Superior temporal gyrus (tissue), 1 donor: ENCODE measurements around the gene P2RY2.
"Not testable (repeated sequence)": the region's sequence is repeated elsewhere in the genome, so short reads cannot be mapped to it uniquely, and the experiment has no call there.

Source experiments
- DNase-seq: peaks from one replicate; pipeline ENCODE4 v3.0.0-alpha.2; 2016; ENCODE audit errors: extremely low spot score

Gene P2RY2

DNA sequence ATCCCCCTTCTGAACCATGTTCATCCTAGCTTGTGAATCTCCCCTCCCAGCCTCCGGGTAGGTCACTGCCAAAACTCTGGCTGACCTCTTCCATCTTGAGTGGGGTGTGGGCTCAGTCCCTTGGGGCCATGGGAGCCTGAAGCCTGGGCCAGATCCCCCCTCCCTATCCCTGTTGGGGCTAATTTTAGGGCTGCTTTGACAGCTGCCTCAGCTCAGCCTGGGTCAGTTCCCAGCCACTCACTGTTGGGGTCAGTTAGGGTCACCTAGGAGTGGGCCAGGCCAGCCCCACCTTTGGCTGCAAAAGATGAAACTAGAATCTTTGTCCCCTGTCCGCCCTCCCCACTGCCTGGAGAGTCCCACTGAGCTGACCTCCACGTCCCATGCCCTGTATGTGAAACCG is 29.8 kb upstream of the P2RY2 start:
- no peak for DNase-seq

DNA sequence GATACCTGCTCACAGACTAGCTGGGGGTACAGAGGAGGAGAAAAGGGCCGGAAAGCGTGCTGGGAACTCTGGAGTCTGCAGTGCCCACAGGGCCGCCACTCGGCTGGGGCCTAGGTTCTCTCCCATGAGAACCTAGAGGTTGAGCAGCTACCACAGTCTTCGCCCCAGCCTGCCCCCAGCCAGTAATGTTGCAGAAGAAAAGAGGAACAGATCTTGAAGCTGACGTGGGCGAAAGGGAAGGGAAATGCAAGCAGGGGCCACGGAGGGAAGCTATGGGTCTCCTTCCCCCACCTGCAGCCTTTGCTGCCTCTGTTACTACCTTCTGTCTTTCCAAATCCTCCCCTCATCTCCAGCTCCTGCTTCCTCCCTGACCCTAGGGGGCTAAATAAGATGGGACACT is 28.8 kb upstream of the P2RY2 start:
- DNase-seq, result no peak

DNA sequence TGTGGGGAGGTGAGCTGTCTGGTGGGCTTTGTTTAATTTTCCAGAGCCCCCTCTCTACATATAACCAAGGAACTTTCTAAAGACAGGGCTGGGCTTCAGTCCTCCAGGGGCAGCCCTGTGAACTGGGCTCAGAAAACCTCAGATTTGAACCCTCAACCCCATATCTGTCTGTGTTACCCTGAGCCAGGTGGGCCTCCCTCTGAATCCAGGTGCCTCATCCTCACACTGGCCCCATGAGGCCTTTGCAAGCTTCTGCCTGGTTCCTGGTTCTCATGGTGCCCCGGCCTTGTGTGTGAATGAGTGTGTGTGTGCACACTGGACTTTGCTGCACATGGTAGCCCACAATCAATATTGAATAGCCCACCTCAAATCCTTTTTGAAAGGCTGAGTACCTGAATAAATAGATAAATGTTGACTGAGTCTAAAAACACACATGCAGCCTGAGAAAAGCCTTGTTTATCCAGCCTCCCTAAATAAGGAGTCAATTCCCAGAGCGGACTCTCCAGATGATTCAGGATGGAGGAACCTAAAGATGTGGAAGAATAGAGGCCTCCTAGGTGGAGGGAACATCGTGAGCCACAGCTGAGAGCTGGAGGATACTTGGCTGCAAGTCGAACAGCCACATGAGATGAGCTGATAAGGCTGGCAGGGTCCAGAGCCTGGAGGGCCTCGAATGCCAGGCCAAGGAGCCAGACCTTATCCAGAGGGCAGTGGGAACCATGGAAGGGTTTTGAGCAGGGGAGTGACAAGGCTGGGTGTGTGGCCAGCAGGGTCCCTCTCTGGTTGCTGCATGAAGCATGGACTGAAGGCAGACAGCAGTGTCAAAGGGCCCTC is 28.1 kb upstream of the P2RY2 start:
- no peak for DNase-seq

- no peak for DNase-seq
These were observed 27.6 kb upstream of the P2RY2 start for GRCh38 chr11:73190557-73190885.

GRCh38 chr11:73191151-73191550 is 26.9 kb upstream of the P2RY2 start:
- DNase-seq, result no peak

DNA sequence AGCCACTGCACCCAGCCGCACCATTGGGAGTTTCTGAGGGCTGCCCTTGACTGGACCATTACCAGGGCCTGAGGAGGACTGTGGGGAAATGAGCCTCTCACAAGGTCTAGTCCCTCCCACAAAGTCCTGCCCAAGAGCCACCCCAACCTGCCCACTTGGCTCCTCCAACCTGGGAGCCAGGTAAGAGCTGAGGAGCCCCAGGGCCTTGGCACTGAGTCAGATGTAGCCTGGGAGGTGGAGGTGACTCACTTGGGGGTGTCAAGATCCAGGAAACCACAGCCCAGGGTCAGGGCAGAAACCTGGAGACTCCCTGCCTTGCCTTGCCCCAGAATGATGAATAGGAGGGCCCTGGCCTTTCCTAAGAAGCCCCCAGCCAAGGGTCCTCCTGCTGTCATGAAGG is 25.8 kb upstream of the P2RY2 start:
- DNase-seq, result no peak

DNA sequence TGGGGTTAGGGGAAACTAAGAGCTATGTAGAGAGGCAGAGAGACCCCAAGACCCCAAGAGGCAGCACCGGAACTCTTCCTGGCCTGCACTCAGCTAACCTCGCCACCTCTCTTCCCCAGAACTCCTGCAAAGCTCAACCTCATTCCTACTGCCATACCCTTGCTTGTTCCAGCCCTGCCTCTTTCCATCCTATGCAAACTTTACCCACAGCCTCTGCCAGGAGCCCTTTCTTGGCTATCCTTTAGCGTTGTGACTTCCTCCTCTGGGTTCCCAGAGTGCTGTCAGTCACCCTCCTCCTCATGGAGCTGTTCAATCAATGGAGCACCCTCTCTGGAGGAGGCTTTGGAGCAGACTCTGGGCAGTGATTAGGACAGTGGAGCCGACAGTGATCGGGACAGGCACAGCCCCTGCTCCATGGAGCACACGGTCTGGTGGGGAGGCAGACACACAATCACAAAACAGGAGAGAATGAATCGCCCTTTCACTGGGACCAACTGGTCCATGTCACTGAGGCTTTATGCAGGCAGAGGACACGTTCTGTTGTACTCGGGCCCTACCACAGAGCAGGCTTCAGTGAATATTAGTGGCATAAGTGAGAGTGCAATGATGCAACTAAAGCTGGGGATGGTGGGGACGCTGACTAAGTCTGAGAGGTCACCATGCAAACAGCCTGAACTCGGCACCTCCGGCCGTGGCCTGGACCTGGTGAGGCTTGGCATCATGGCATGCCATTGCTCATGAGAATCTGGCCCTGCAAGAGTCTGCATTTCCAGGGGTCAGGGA is 24.6 kb upstream of the P2RY2 start:
- DNase-seq, result no peak

GRCh38 chr11:73194034-73194507 is 24.0 kb upstream of the P2RY2 start:
- no peak for DNase-seq

DNA sequence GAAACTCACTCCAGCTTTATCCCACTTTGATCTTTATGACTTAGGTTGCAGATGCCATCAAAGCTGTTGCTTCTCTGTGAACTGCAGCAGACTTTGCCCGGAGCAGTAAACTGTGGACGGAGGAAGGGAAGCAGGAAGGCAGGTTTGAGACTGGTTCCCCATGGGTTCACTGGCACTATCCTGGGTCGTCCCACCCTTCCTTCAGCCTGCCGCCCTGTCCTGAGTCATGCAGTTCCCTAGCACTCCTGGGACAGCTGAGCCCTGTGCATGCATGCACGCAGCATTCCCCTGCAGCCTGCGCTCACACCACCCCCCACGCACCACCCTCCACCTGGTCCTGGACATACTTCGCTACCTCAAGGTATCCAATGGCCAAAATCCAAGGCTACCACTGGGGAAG is 23.5 kb upstream of the P2RY2 start:
- DNase-seq, result no peak

GRCh38 chr11:73195191-73196007 is 22.7 kb upstream of the P2RY2 start:
- no peak for DNase-seq

GRCh38 chr11:73196576-73196975 is 21.5 kb upstream of the P2RY2 start:
- no peak for DNase-seq

GRCh38 chr11:73197348-73197747 is 20.7 kb upstream of the P2RY2 start:
- no peak for DNase-seq

DNA sequence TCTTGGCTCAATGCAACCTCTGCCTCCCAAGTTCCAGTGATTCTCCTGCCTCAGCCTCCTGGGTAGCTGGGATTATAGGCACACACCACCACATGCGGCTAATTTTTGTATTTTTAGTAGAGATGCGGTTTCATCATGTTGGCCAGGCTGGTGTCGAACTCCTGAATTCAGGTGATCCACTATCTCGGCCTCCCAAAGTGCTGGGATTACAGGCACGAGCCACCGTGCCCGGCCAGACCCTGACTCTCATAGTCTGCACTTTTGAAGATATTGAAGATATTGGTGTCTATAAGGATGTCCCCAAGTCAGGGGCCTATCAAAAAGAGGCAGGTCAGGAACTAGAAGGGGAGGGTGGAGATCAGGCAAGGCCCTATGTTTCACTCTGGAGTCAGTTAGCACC is 20.3 kb upstream of the P2RY2 start:
- not testable (repeated sequence) for DNase-seq

DNA sequence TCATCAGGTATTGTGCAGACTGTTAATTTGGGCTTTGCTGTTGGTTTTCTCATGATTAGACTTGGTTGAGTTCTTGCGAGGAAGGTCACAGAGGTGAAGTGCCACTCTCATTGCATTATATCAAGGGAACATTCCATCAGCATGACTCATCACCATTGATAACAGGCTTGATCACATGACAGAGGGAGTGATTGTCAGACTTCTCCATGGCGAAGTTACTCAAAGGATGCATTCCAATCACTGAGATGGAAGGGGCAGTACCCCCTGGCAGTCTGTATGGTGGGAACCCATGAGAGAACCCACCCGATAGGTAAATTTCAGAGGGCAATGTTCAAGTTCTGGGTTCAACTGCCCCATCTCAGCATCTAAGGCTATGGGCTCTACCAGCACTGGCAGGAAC is 19.4 kb upstream of the P2RY2 start:
- no peak for DNase-seq

DNA sequence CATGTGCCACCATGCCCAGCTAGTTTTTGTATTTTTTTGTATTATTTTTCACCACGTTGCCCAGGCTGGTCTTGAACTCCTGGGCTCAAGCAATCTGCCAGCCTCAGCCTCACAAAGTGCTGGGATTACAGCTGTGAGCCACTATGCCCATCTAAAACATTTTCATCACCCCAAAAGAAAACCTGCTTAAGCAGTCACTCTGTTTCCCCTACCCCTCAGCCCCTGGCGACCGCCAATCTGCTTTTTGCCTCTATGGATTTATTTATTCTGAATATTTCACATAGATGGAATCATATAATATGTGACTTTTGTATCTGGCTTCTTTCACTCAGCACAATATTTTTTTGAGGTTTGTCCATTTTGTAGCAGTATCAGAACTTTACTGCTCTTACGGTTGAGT is 18.6 kb upstream of the P2RY2 start:
- DNase-seq, result no peak

GRCh38 chr11:73200256-73200655 is 17.8 kb upstream of the P2RY2 start:
- DNase-seq, result no peak

DNA sequence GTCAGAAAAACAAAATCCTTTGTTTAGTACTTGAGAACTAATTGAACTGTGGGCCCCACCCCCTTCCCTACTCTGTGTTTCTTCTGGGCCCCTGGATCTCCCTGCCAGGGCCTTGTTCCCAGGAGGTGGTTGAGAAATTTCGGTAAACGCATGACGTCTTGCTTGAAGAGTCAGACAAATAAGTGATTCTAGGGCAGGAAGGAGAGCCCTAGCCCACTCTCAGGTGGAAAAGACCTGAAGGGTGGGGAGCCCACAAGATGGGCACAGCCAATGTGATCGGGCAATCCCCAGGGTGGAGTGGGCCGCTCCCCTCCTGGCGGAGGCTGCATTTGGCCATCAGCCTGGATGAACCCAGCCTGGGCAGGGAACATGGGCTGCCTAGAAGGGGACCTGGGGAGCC is 16.8 kb upstream of the P2RY2 start:
- DNase-seq, result no peak

DNA sequence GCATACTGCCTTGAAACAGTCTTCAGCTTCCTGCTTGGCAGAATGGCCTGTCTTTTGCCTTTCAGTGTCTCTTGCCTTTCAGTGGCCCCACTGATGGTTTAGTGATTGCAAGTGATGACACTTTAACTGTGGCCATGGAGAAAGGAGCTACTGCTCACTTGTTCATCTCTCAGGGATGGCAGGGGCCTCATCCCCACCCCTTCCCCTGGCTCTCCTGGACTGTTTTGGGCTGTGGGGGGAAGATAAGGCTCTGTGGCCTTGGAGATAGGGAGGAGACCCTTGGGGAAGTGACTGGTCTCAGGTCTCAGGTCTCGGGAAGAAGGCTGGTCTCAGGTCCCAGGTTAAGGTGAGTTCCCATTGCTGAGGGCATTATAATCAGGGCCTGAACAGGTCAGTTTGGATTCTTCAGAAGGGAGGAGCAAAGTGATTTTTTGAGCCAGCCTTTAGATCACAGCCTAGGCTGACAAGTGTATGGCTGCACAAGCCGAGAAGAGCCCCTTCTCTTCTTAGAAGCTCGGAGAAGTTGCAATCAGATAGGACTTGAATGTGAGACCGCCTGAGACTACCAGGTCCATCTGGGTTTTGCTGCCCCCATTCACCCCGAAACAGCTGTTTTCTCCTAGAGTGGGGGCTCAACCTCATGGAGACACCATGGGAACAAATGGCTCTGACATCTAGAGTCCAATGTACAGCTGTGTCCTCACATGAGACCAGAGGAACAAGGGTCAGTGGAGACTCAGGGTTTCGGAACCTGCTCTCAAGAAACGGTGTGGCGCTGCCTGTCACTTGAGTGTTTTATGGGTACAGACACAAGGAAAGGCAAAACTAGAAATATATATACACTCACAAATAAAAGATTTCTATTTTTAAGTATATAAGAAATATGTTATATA is 15.9 kb upstream of the P2RY2 start:
- DNase-seq, result no peak

DNA sequence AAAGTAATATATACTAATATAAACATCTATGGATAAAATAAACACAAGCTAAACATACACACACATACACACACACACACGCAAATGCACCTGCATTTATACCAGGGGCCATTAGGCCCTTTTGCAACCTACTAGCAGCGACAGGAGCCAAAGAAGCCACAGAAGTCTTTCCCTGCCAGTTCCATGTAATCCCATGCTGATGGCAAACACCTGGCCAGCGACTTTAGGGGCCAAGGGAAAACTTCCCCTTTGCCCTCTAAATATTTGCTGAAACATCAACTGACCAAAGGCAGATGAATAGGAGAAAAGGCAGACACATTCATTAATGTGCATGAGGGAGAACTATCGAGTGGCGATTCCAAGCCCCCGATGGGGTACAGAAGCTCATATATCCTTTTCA is 14.8 kb upstream of the P2RY2 start:
- DNase-seq, result no peak

GRCh38 chr11:73203790-73204189 is 14.3 kb upstream of the P2RY2 start:
- no peak for DNase-seq

DNA sequence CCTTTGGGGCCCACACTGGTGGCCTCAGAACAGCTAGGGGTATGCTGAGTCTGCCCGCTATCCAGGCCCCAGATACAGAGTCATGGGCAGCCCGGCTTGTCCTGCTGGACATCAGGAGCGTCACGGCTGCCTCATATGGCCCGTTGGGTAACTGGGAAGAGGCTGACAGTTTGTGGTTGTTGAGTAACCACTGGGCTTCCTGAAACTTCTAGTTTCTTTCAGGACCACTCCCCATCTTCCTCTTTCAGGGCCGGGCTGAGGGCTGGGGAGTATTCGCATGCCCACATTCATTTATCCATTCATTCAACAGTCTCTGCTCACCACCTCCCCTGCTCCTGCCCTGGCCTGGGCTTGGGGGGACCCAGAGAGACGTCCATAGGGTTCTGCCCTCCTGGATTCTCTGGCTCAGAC is 13.4 kb upstream of the P2RY2 start:
- DNase-seq, result no peak
